HepG2 (cell line): Measurements from ENCODE around the gene JPH3. TPM values are rescaled to one million over a fixed set of nuclear protein-coding genes. Genes with fewer than 3 reads are reported as not detected.

ENCODE experiments used
- ATAC-seq: fragments of 200-7000 bp; cut with Tn5 transposase; 3 replicates; pipeline ENCODE4 v1.9.1; 2020; ENCODE audit warnings: mild to moderate bottlenecking, moderate library complexity
- BruUV-seq: library from RNA; stranded (reverse); fragments of 400-500 nt; replicated peaks from 2 replicates; lab custom pipeline; 2021; lab: Mats Ljungman, UMichigan
- CTCF ChIA-PET: fragments of 300-600 bp; formaldehyde crosslinking; extraction: SDS; loops from one replicate; lab custom pipeline; 2021; ENCODE audit warnings: low total read pairs, inconsistent platforms, low intra/inter-chr PET ratio; lab: Yijun Ruan, JAX
- POLR2A ChIA-PET: fragments of 350-600 bp; sonication (Branson Sonifier 250); formaldehyde crosslinking; loops from one replicate; lab custom pipeline; 2020; ENCODE audit warnings: antibody characterized with exemption, inconsistent platforms; lab: Yijun Ruan, JAX
- DNase-seq: peaks from one replicate; pipeline ENCODE4 v3.0.0-alpha.2; 2015; ENCODE audit warnings: low spot score
- FAIRE-seq: peaks from 3 replicates; lab custom pipeline; 2011; peaks lifted over from hg19 to GRCh38; lab: Jason Lieb, UNC
- H2AFZ ChIP-seq: one replicate; pipeline ENCODE4 v1.6.1; 2011; ENCODE audit warnings: low read length, inconsistent platforms
- H3K27ac ChIP-seq: fragments of 300-600 bp; 3 replicates; pipeline ENCODE4 v1.8.0; 2011; ENCODE audit warnings: mixed run types, mild to moderate bottlenecking, mixed read lengths, low read length, inconsistent platforms; ENCODE audit not compliant: insufficient read depth; ENCODE audit errors: extremely low read length
- H3K27me3 ChIP-seq, 2 experiments: fragments of 200-600 bp in 1 of 2; 2 replicates in 1 of 2; 3 replicates in 1 of 2; pipeline versions ENCODE4 v1.6.0 to v1.8.0; 2011; ENCODE audit warnings: low read length in 2 of 2, mild to moderate bottlenecking in 2 of 2, moderate library complexity in 2 of 2, inconsistent platforms in 1 of 2; ENCODE audit not compliant: insufficient read depth in 2 of 2, control insufficient read depth in 1 of 2
- H3K36me3 ChIP-seq, 2 experiments: fragments of 200-600 bp in 1 of 2; replicated peaks in 1 of 2; 2 replicates in 1 of 2; 3 replicates in 1 of 2; pipeline versions ENCODE4 v1.5.1 to v1.8.0; 2011; ENCODE audit warnings: low read length in 2 of 2, inconsistent platforms in 1 of 2; ENCODE audit not compliant: insufficient read depth in 2 of 2, control insufficient read depth in 1 of 2
- H3K4me1 ChIP-seq: 2 replicates; pipeline ENCODE4 v1.5.1; 2012; ENCODE audit warnings: low read length, inconsistent platforms; ENCODE audit not compliant: insufficient read depth
- H3K4me2 ChIP-seq: 2 replicates; pipeline ENCODE4 v1.6.0; 2011; ENCODE audit warnings: low read depth, low read length, inconsistent platforms
- H3K4me3 ChIP-seq, 3 experiments: fragments of 200-600 bp in 1 of 3; sonication (generic), shearing (Covaris generic) in 1 of 3; replicated peaks in 1 of 3; 2 replicates each; pipeline ENCODE4 v1.5.1; 2011 to 2016; ENCODE audit warnings: low read length in 3 of 3, inconsistent platforms in 2 of 3, low read depth in 2 of 3, mild to moderate bottlenecking in 2 of 3, control low read depth in 1 of 3, mixed read lengths in 1 of 3; ENCODE audit not compliant: insufficient read depth in 1 of 3
- H3K79me2 ChIP-seq: one replicate; pipeline ENCODE4 v1.6.1; 2011; ENCODE audit warnings: low read length, inconsistent platforms; ENCODE audit not compliant: insufficient read depth
- H3K9ac ChIP-seq: 2 replicates; pipeline ENCODE4 v1.6.0; 2011; ENCODE audit warnings: mild to moderate bottlenecking, low read depth, low read length, inconsistent platforms; ENCODE audit not compliant: insufficient read depth
- H3K9me3 ChIP-seq: 2 replicates; pipeline ENCODE4 v1.5.1; 2012; ENCODE audit warnings: mild to moderate bottlenecking, low read length
- H4K20me1 ChIP-seq: 2 replicates; pipeline ENCODE4 v1.6.0; 2011; ENCODE audit warnings: inconsistent platforms, mild to moderate bottlenecking, low read length, moderate library complexity; ENCODE audit not compliant: insufficient read depth
- IKZF5 ChIP-seq: IDR thresholded peaks from 2 replicates; pipeline ENCODE4 v1.6.1; 2018; ENCODE audit warnings: missing genetic modification reagents, mild to moderate bottlenecking, missing compliant biosample characterization
- MLX ChIP-seq: IDR thresholded peaks from 2 replicates; pipeline ENCODE4 v1.6.1; 2016
- RBM39 ChIP-seq: fragments of 200-400 bp; formaldehyde crosslinking; IDR thresholded peaks from one replicate; pipeline ENCODE4 v1.6.1; 2018; ENCODE audit warnings: antibody characterized with exemption, mild to moderate bottlenecking, low read depth, low read length; ENCODE audit not compliant: poor library complexity, severe bottlenecking
- RORA ChIP-seq: sonication (generic); formaldehyde crosslinking; IDR thresholded peaks from 2 replicates; pipeline ENCODE4 v1.5.0; 2020; ENCODE audit warnings: mild to moderate bottlenecking, missing genetic modification reagents, moderate library complexity
- ZNF646 ChIP-seq: sonication (generic); formaldehyde crosslinking; IDR thresholded peaks from 2 replicates; pipeline ENCODE4 v1.9.0; 2021; ENCODE audit warnings: mild to moderate bottlenecking, missing genetic modification reagents
- WGBS: methylation state at CpG from one replicate; pipeline ENCODE4 v1.1.6; 2017; ENCODE audit warnings: low lambda C conversion rate; 5-methylcytosine and 5-hydroxymethylcytosine counted together
- in situ Hi-C: cut with HindIII; loops from 2 replicates; pipeline ENCODE4 v1.10.0; 2017; ENCODE audit warnings: low pct_unique_long_range_greater_than_20kb; ENCODE audit not compliant: extremely low pct_ligation_motif_present
- intact Hi-C: fragments of 100-400 bp; cut with micrococcal nuclease; formaldehyde crosslinking; loops from one replicate; pipeline ENCODE4 v1.10.0; 2022; ENCODE audit not compliant: unreplicated experiment
- polyA plus RNA-seq, 8 experiments: library from polyadenylated mRNA; depleted of rRNA in 3 of 8; stranded (reverse) in 7 of 8; unstranded in 1 of 8; fragments of >200 nt; fragmentation: Illumina TruSeq in 4 of 8; extraction: Trizol in 4 of 8; gene quantifications; 2 replicates each; pipeline versions ENCODE4 v1.2.1 to v1.2.3, GENCODE V29; 2011 to 2016; ENCODE audit warnings: low read depth in 4 of 8, missing spikeins in 1 of 8, mixed read lengths in 1 of 8; ENCODE audit not compliant: insufficient read depth in 1 of 8
- total RNA-seq, 5 experiments: library from RNA; depleted of rRNA; stranded (reverse); fragments of >200 nt; fragmentation: Illumina TruSeq; extraction: Trizol; gene quantifications; 2 replicates each; pipeline ENCODE4 v1.2.3, GENCODE V29; 2016; ENCODE audit warnings: low read depth in 1 of 5

The JPH3 gene
- total and polyA plus RNA-seq, 2 of the 13 experiments (the other 11 are each of a cell fraction or from before 2014, with no cell fraction given) = not detected

GRCh38 chr16:87637357-87637756 lies 35.0 kb downstream of the JPH3 start:
- Histone ChIP-seq H3K27me3 (peaks cover 31 to 93% of the 10 kb centered on the region in 2 experiments; a peak in 4 of 5 replicates), H3K79me2 (no peaks in the 10 kb centered on the region), H3K36me3 (no peaks in the 10 kb centered on the region), H3K9me3 (no peaks in the 10 kb centered on the region), H3K9ac (no peak overlapping the region), H3K4me1 (peaks cover 11% of the 10 kb centered on the region; the same call in 1 of the 2 replicates), H3K4me2 (no peak overlapping the region), H4K20me1 (no peaks in the 10 kb centered on the region), H3K4me3 (no peak overlapping the region), H3K27ac (no peak overlapping the region), H2AFZ (no peak overlapping the region)
- POLR2A ChIA-PET = no interaction called here
- no peak for FAIRE-seq
- intact Hi-C loops (loop anchor here (5.0 kb wide), 1 partner anchor 175 kb away; no protein-coding TSS in a partner anchor), in situ Hi-C loops (loop anchor here (5.0 kb wide), 1 partner anchor 50 kb away; no protein-coding TSS in a partner anchor)
- DNase-seq = no peak
- WGBS = 56% methylated on average over 13 of the region's 13 CpGs
- CTCF ChIA-PET = interaction anchor here (2.7 kb wide), 2 partner anchors 49 to 176 kb away, joined by 14 to 53 read pairs; no protein-coding TSS in a partner anchor
- ATAC-seq = no peak
- TF ChIP-seq ZNF646 (CRISPR knock-in tag) (no peak), IKZF5 (CRISPR knock-in tag) (no peak), MLX (no peak), RBM39 (no peak), RORA (no peak)
- no TSS peak for BruUV-seq
